ENCODE results near the gene TASL. TPM values are rescaled to one million over a fixed set of nuclear protein-coding genes. Genes with fewer than 3 reads are reported as not detected.

The TASL gene
- total and polyA plus RNA-seq, 2 of the 8 experiments (the other 6 are each of a cell fraction or from before 2014, with no cell fraction given), result not detected

DNA sequence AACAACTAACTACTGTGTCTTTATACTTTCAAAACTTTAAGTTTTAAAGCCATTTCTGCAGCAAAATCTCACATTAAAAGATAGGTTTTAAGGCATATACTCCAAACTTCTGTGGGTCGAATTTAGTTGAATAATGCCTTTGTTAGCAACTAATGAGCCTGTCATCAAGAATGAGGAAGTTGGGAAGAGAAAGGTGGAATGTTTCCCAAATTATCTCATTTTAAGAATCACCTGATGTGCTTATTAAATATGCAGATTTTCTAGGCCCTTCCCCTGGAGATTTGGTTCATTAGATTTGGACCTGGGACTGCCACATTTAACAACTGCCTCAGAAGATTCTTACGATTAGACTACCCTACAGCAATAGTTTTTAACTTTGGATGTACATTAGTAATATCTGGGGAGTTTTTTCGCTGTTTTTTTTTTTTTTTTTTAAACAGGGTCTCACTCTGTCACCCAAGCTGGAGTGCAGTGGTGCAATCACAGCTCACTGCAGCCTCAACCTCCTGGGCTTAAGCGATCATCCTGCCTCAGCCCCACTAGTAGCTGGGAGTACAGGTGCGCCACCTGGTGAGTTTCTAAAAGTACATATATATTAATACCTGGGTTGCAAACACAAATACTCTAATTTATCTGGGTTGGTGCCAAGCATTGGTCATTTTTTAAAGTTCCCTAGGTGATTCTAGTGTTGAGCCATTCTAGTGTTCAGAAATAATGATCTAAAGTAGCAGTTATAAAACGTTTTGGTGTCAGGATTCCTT, 16.1 kb upstream of the TASL start (continued):
- TF ChIP-seq KDM4A (IDR thresholded peaks at IDR 0.05; ENCODE audit: low read depth, low read length, severe bottlenecking) (no peak), BRCA1 (IDR thresholded peaks at IDR 0.05; ENCODE audit: low read depth, low read length) (no peak), RBBP5 (IDR thresholded peaks at IDR 0.05; ENCODE audit: borderline replicate concordance, low read depth, low read length) (no peak), CBX5 (IDR thresholded peaks at IDR 0.05; ENCODE audit: low read depth, low read length) (no peak), SUZ12 (IDR thresholded peaks at IDR 0.05; ENCODE audit: low read length) (no peak), TEAD4 (IDR thresholded peaks at IDR 0.05; ENCODE audit: low read depth, low read length) (no peak), NANOG (IDR thresholded peaks at IDR 0.05; ENCODE audit: insufficient read depth, low read depth, low read length, poor library complexity, severe bottlenecking) (no peak), SP1 (IDR thresholded peaks at IDR 0.05; ENCODE audit: low read depth, low read length) (no peak)
